WTC11 (cell line): ENCODE measurements around the gene KRTAP1-4. TPM values are rescaled to one million over a fixed set of nuclear protein-coding genes. Genes with fewer than 3 reads are reported as not detected.

ENCODE experiments used
- ATAC-seq: fragments of 200-7000 bp; cut with Tn5 transposase; 2 replicates; pipeline ENCODE4 v1.10.0; 2021; ENCODE audit warnings: mild to moderate bottlenecking, moderate library complexity
- CTCF ChIA-PET: fragments of 300-600 bp; sonication (Branson Sonifier 250); formaldehyde crosslinking; loops from one replicate; lab custom pipeline; 2021; ENCODE audit warnings: antibody characterized with exemption; lab: Charles Lee
- POLR2A ChIA-PET: fragments of 350-600 bp; sonication (Branson Sonifier 250); formaldehyde crosslinking; loops from one replicate; lab custom pipeline; 2021; ENCODE audit warnings: antibody characterized with exemption; lab: Charles Lee
- DNase-seq: peaks from one replicate; pipeline ENCODE4 v3.0.0; 2021; ENCODE audit warnings: low spot score
- H3K27ac Mint-ChIP-seq: 2 replicates; pipeline ENCODE4 v1.8.0; 2021; ENCODE audit warnings: mixed read lengths
- H3K27me3 Mint-ChIP-seq: 2 replicates; pipeline ENCODE4 v1.8.0; 2021; ENCODE audit warnings: low read depth, mild to moderate bottlenecking, moderate library complexity, mixed read lengths
- H3K36me3 Mint-ChIP-seq: 2 replicates; pipeline ENCODE4 v1.8.0; 2021; ENCODE audit warnings: mixed read lengths
- H3K4me1 Mint-ChIP-seq: 2 replicates; pipeline ENCODE4 v1.8.0; 2022; ENCODE audit warnings: mixed read lengths
- H3K4me3 Mint-ChIP-seq: 2 replicates; pipeline ENCODE4 v1.8.0; 2021; ENCODE audit warnings: mild to moderate bottlenecking, moderate library complexity, mixed read lengths
- H3K9me3 Mint-ChIP-seq: 2 replicates; pipeline ENCODE4 v1.8.0; 2021; ENCODE audit warnings: mixed read lengths
- AFF4 ChIP-seq: sonication (generic); formaldehyde crosslinking; IDR thresholded peaks from 2 replicates; pipeline ENCODE4 v1.8.1; 2023; ENCODE audit warnings: mild to moderate bottlenecking, missing genetic modification reagents, borderline replicate concordance
- CREM ChIP-seq: sonication (generic); formaldehyde crosslinking; IDR thresholded peaks from 2 replicates; pipeline ENCODE4 v1.8.1; 2022; ENCODE audit warnings: mild to moderate bottlenecking, missing genetic modification reagents, moderate library complexity
- HMGA2 ChIP-seq: fragments of 250-450 bp; sonication (Bioruptor Pico); IDR thresholded peaks from 2 replicates; pipeline ENCODE4 v1.4.0; 2021; ENCODE audit warnings: mild to moderate bottlenecking, moderate library complexity
- IRF2 ChIP-seq: sonication (generic); formaldehyde crosslinking; IDR thresholded peaks from 2 replicates; pipeline ENCODE4 v1.8.0; 2022; ENCODE audit warnings: low read depth, missing genetic modification reagents, borderline replicate concordance
- MLX ChIP-seq: sonication (generic); formaldehyde crosslinking; IDR thresholded peaks from 2 replicates; pipeline ENCODE4 v1.8.1; 2023; ENCODE audit warnings: mild to moderate bottlenecking, missing genetic modification reagents, moderate library complexity
- NR2C2 ChIP-seq: sonication (generic); formaldehyde crosslinking; IDR thresholded peaks from 2 replicates; pipeline ENCODE4 v1.8.0; 2022; ENCODE audit warnings: mild to moderate bottlenecking, missing genetic modification reagents
- SMAD4 ChIP-seq: sonication (generic); formaldehyde crosslinking; IDR thresholded peaks from 2 replicates; pipeline ENCODE4 v1.8.0; 2022; ENCODE audit warnings: mild to moderate bottlenecking, missing genetic modification reagents
- SOX15 ChIP-seq: fragments of 250-450 bp; sonication (Bioruptor Pico); IDR thresholded peaks from 2 replicates; pipeline ENCODE4 v1.9.0; 2021; ENCODE audit warnings: mild to moderate bottlenecking
- ZNF219 ChIP-seq: sonication (generic); formaldehyde crosslinking; IDR thresholded peaks from 2 replicates; pipeline ENCODE4 v1.8.0; 2023; ENCODE audit warnings: missing genetic modification reagents, mild to moderate bottlenecking, borderline replicate concordance
- ZNF425 ChIP-seq: fragments of 250-450 bp; sonication (Bioruptor Pico); conservative IDR thresholded peaks from 2 replicates; pipeline ENCODE4 v1.9.0; 2021; ENCODE audit warnings: mild to moderate bottlenecking
- ZSCAN18 ChIP-seq: fragments of 250-450 bp; sonication (Bioruptor Pico); IDR thresholded peaks from 2 replicates; pipeline ENCODE4 v2.1.2; 2022; ENCODE audit warnings: mild to moderate bottlenecking, moderate library complexity
- total RNA-seq: library from RNA; stranded (reverse); gene quantifications from 3 replicates; pipeline ENCODE4 v1.2.3, GENCODE V29; 2021
- TF ChIP-seq, protein P1 (sequence below): fragments of 200-600 bp; IDR thresholded peaks from 2 replicates; pipeline ENCODE4 v1.8.0; 2022; ENCODE audit warnings: antibody characterized with exemption
- TF ChIP-seq, protein P2 (sequence below): sonication (generic); formaldehyde crosslinking; IDR thresholded peaks from 2 replicates; pipeline ENCODE4 v1.8.0; 2022; ENCODE audit warnings: mild to moderate bottlenecking, missing genetic modification reagents
- TF ChIP-seq, protein P3 (sequence below): sonication (generic); formaldehyde crosslinking; IDR thresholded peaks from 2 replicates; pipeline ENCODE4 v1.8.0; 2022; ENCODE audit warnings: mild to moderate bottlenecking, missing genetic modification reagents
- TF ChIP-seq, protein P4 (sequence below): sonication (generic); formaldehyde crosslinking; conservative IDR thresholded peaks from 2 replicates; pipeline ENCODE4 v1.8.1; 2022; ENCODE audit warnings: mild to moderate bottlenecking, missing genetic modification reagents

The KRTAP1-4 gene
- total RNA-seq, 1 experiment from 2014 or later = not detected

DNA sequence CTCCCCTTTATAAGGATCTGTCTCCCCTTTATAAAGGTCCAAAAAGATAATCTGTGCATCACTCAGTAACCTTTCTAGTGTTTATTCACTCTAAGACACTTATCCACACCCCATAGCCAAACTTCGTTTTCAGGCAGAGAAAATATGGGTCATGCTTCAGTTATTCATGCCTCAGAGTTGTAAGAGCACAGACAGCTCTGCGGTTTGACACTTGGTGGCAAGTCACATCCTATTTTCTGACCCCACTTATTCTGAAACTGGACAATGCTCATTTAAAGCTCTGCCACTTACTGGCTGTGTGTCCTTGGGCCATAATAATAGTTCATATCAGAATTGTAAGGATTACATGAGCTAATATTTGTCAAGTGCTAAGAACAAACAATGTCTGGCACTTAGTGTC is 19.1 kb upstream of the KRTAP1-4 start:
- TF ChIP-seq, protein P1, sequence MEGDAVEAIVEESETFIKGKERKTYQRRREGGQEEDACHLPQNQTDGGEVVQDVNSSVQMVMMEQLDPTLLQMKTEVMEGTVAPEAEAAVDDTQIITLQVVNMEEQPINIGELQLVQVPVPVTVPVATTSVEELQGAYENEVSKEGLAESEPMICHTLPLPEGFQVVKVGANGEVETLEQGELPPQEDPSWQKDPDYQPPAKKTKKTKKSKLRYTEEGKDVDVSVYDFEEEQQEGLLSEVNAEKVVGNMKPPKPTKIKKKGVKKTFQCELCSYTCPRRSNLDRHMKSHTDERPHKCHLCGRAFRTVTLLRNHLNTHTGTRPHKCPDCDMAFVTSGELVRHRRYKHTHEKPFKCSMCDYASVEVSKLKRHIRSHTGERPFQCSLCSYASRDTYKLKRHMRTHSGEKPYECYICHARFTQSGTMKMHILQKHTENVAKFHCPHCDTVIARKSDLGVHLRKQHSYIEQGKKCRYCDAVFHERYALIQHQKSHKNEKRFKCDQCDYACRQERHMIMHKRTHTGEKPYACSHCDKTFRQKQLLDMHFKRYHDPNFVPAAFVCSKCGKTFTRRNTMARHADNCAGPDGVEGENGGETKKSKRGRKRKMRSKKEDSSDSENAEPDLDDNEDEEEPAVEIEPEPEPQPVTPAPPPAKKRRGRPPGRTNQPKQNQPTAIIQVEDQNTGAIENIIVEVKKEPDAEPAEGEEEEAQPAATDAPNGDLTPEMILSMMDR = no peak
- TF ChIP-seq, protein P2, sequence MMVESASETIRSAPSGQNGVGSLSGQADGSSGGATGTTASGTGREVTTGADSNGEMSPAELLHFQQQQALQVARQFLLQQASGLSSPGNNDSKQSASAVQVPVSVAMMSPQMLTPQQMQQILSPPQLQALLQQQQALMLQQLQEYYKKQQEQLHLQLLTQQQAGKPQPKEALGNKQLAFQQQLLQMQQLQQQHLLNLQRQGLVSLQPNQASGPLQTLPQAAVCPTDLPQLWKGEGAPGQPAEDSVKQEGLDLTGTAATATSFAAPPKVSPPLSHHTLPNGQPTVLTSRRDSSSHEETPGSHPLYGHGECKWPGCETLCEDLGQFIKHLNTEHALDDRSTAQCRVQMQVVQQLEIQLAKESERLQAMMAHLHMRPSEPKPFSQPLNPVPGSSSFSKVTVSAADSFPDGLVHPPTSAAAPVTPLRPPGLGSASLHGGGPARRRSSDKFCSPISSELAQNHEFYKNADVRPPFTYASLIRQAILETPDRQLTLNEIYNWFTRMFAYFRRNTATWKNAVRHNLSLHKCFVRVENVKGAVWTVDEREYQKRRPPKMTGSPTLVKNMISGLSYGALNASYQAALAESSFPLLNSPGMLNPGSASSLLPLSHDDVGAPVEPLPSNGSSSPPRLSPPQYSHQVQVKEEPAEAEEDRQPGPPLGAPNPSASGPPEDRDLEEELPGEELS (CRISPR knock-in tag) = no peak
- no peak for TF ChIP-seq MLX (CRISPR knock-in tag)
- no peak for TF ChIP-seq ZNF219 (CRISPR knock-in tag)
- no peak for TF ChIP-seq IRF2 (CRISPR knock-in tag)
- no peak for TF ChIP-seq ZSCAN18 (CRISPR knock-in tag)
- TF ChIP-seq NR2C2 (CRISPR knock-in tag) = no peak
- TF ChIP-seq SOX15 (CRISPR knock-in tag) = no peak
- TF ChIP-seq HMGA2 = no peak
- no peak for TF ChIP-seq AFF4 (CRISPR knock-in tag)
- no peak for TF ChIP-seq CREM (CRISPR knock-in tag)
- TF ChIP-seq, protein P3, sequence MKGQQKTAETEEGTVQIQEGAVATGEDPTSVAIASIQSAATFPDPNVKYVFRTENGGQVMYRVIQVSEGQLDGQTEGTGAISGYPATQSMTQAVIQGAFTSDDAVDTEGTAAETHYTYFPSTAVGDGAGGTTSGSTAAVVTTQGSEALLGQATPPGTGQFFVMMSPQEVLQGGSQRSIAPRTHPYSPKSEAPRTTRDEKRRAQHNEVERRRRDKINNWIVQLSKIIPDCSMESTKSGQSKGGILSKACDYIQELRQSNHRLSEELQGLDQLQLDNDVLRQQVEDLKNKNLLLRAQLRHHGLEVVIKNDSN (CRISPR knock-in tag) = no peak
- TF ChIP-seq, protein P4, sequence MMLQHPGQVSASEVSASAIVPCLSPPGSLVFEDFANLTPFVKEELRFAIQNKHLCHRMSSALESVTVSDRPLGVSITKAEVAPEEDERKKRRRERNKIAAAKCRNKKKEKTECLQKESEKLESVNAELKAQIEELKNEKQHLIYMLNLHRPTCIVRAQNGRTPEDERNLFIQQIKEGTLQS (CRISPR knock-in tag) = no peak
- TF ChIP-seq SMAD4 (CRISPR knock-in tag) = no peak
- no peak for TF ChIP-seq ZNF425 (CRISPR knock-in tag)
- Mint-ChIP-seq H3K4me3 (no peak overlapping the region), H3K27ac (no peak overlapping the region), H3K4me1 (peaks cover 24% of the 10 kb centered on the region), H3K36me3 (no peaks in the 10 kb centered on the region), H3K9me3 (peaks cover 2% of the 10 kb centered on the region; the same call in 1 of the 2 replicates), H3K27me3 (no peaks in the 10 kb centered on the region; the same call in 1 of the 2 replicates)
- no peak for ATAC-seq
- ChIA-PET CTCF (interaction anchor here (0.6 kb wide), 1 partner anchor 419 kb away, joined by 4 read pairs; no protein-coding TSS in a partner anchor), POLR2A (no interaction called here)
- DNase-seq = no peak
